Heart right ventricle (tissue), 16 donors: ENCODE data around the gene UNC5B. TPM values are rescaled to one million over a fixed set of nuclear protein-coding genes. Genes with fewer than 3 reads are reported as not detected.

Source experiments
- ATAC-seq, 8 donors: fragments of 200-7000 bp; cut with Tn5 transposase; one replicate each; pipeline ENCODE4 v1.9.1; 2020; ENCODE audit warnings: mild to moderate bottlenecking in 8 of 8, moderate library complexity in 8 of 8, moderate number of reproducible peaks in 1 of 8
- DNase-seq, 2 donors: peaks; one replicate each; pipeline ENCODE4 v3.0.0-alpha.2; 2020
- H3K27ac ChIP-seq, 10 donors: fragments of 200-600 bp; sonication (generic) in 2 of 10; one replicate each; pipeline versions ENCODE4 v1.5.0 to v1.8.0; 2020 to 2022; ENCODE audit warnings: mild to moderate bottlenecking in 3 of 10
- H3K27me3 ChIP-seq, 7 donors: fragments of 200-600 bp; one replicate each; pipeline ENCODE4 v1.8.0; 2021 to 2022; ENCODE audit warnings: mild to moderate bottlenecking in 2 of 7
- H3K36me3 ChIP-seq, 9 donors: fragments of 200-600 bp; sonication (generic) in 1 of 9; one replicate each; pipeline versions ENCODE4 v1.5.0 to v1.8.0; 2020 to 2022; ENCODE audit warnings: mild to moderate bottlenecking in 2 of 9
- H3K4me1 ChIP-seq, 9 donors: fragments of 200-600 bp; sonication (generic) in 1 of 9; one replicate each; pipeline versions ENCODE4 v1.5.0 to v1.8.0; 2020 to 2022; ENCODE audit warnings: mild to moderate bottlenecking in 4 of 9
- H3K4me3 ChIP-seq, 10 donors: fragments of 200-600 bp; sonication (generic) in 2 of 10; one replicate each; pipeline versions ENCODE4 v1.5.0 to v1.8.0; 2020 to 2022; ENCODE audit warnings: mild to moderate bottlenecking in 7 of 10, moderate library complexity in 2 of 10
- H3K9me3 ChIP-seq, 11 donors: fragments of 200-600 bp in 10 of 11; sonication (generic) in 2 of 11; one replicate each; pipeline versions ENCODE4 v1.5.0 to v1.8.0; 2013 to 2022; ENCODE audit warnings: mild to moderate bottlenecking in 2 of 11, control low read depth in 1 of 11, moderate library complexity in 1 of 11
- CTCF ChIP-seq, 9 donors: fragments of 200-600 bp; sonication (generic) in 2 of 9; IDR thresholded peaks; one replicate each; pipeline versions ENCODE4 v1.5.0 to v1.8.0; 2021 to 2022; ENCODE audit warnings: antibody characterized with exemption in 9 of 9, mild to moderate bottlenecking in 5 of 9, moderate library complexity in 1 of 9
- WGBS, 2 donors: extraction: QIAGEN DNeasy Blood & Tissue Kit; methylation state at CpG; one replicate each; pipeline ENCODE4 v1.1.7; 2013; ENCODE audit warnings: inconsistent platforms in 1 of 2; 5-methylcytosine and 5-hydroxymethylcytosine counted together
- intact Hi-C, 10 donors: fragments of 100-400 bp; cut with DNase I; formaldehyde crosslinking; loops; one replicate each; pipeline versions ENCODE4 v1.11.1 to v1.14.2; 2022
- polyA plus RNA-seq, 2 donors: library from polyadenylated mRNA; stranded (reverse); fragments of 200-250 nt; gene quantifications; one replicate each; pipeline ENCODE4 v1.2.3, GENCODE V29; 2013
- total RNA-seq, 10 donors: library from RNA; stranded (reverse); fragmentation: NEBNext Ultra II Directional in 3 of 10; extraction: Animal tissue kit (Norgen Biotek cat#: 25700) in 3 of 10; gene quantifications; one replicate each; pipeline versions ENCODE4 v1.2.1 to v1.2.4, GENCODE V29; 2021 to 2023
- donor health status: Arrhythmogenic right ventricular cardiomyopathy.
- donor health status: ischemic (EF 13 %, LVEDD 7.1; RV severe dilation, severe dysfunction).
- donor health status: healthy with polysubstance abuse.
- donor health status: DM: no; HTN: yes; CAD: no.
- donor health status: DM: no; HTN: no; CAD: no.
- donor health status: ischemic (EF 25% LVEDD 6.9; RV normal size, moderate dysfunction).
- donor health status: ischemic (EF 25% LVEDD 5.7; RV mildly dilated, moderate dysfunction).
- donor health status: healthy.
- donor health status: DM: yes; HTN: yes; CAD: no.
- donor health status: Ischemic cardiomyopathy.
- donor health status: ischemic (EF 35%, LVEDD 5.7; RV mildly dilated, moderate dysfunction).
- donor health status: nonischemic (EF 11% LVEDD 7.7; RV severe dilation, severe dysfunction).
- donor health status: DM: yes; HTN: yes; CAD: no.
- donor health status: PGD.
- donor health status: ischemic (EF 29% LVEDD 5.4; RV normal size, mild dysfunction).
- donor health status: nonischemic (EF 23%, LVEDD 6.1; RV moderate dilation, normal function).

Gene UNC5B
- total and polyA plus RNA-seq, 12 donors: 3.3 to 20.6 (median 12.1) TPM

GRCh38 chr10:71247414-71247705, 35.0 kb downstream of the UNC5B start:
- intact Hi-C loops: no loop called here
- no peak for ATAC-seq
- Histone ChIP-seq H3K36me3 (no peaks in the 10 kb centered on the region), H3K4me3 (no peak overlapping the region), H3K9me3 (no peaks in the 10 kb centered on the region), H3K27ac (peak overlapping the region in 7 of 10 donors; percentile 6 to 80 (median 55)), H3K4me1 (peaks cover 57 to 100% (median 82%) of the 10 kb centered on the region in 9 donors), H3K27me3 (no peaks in the 10 kb centered on the region)
- DNase-seq: no peak
- 80 to 85% methylated on average over 4 of the region's 4 CpGs for WGBS, 2 donors
- no peak for TF ChIP-seq CTCF (IDR thresholded peaks at IDR 0.05)

- H3K4me1 ChIP-seq: peaks cover 53 to 100% (median 82%) of the 10 kb centered on the region in 9 donors
- H3K27ac ChIP-seq: peak overlapping the region in 5 of 10 donors; percentile 6 to 80 (median 62)
- H3K36me3 ChIP-seq: no peaks in the 10 kb centered on the region
Measured at GRCh38 chr10:71247804-71248203, 35.4 kb downstream of the UNC5B start.

GRCh38 chr10:71248210-71248609, 35.8 kb downstream of the UNC5B start:
- Histone ChIP-seq H3K4me3 (no peak overlapping the region), H3K9me3 (no peaks in the 10 kb centered on the region), H3K27ac (peak overlapping the region in 6 of 10 donors; percentile 15 to 80 (median 58)), H3K36me3 (no peaks in the 10 kb centered on the region), H3K4me1 (peaks cover 49 to 100% (median 82%) of the 10 kb centered on the region in 9 donors), H3K27me3 (no peaks in the 10 kb centered on the region)
- intact Hi-C loops: no loop called here
- no peak for TF ChIP-seq CTCF (IDR thresholded peaks at IDR 0.05)
- WGBS, 2 donors: 93 to 95% methylated on average over 6 of the region's 6 CpGs
- no peak for ATAC-seq
- DNase-seq: no peak

More at GRCh38 chr10:71247804-71248203, 35.4 kb downstream of the UNC5B start:
- intact Hi-C loops: no loop called here
- Histone ChIP-seq H3K4me3 (no peak overlapping the region), H3K27me3 (no peaks in the 10 kb centered on the region), H3K9me3 (no peaks in the 10 kb centered on the region)
- DNase-seq (no peak), ATAC-seq (no peak)
- no peak for TF ChIP-seq CTCF (IDR thresholded peaks at IDR 0.05)
- WGBS, 2 donors: 95 to 100% methylated on average over 1 of the region's 1 CpG

GRCh38 chr10:71249996-71250395, 37.6 kb downstream of the UNC5B start:
- DNase-seq (no peak), ATAC-seq (no peak)
- H3K4me3 ChIP-seq: no peak overlapping the region
- H3K36me3 ChIP-seq: no peaks in the 10 kb centered on the region
- no peaks in the 10 kb centered on the region for H3K27me3 ChIP-seq
- no peak for TF ChIP-seq CTCF (IDR thresholded peaks at IDR 0.05)
- no peaks in the 10 kb centered on the region for H3K9me3 ChIP-seq
- H3K4me1 ChIP-seq: peaks cover 44 to 100% (median 82%) of the 10 kb centered on the region in 9 donors
- intact Hi-C loops: loop anchor here in 1 of 10 donors (2.0 kb wide), 1 partner anchor 17 kb away; no protein-coding TSS in a partner anchor
- peak overlapping the region in 1 of 10 donors; percentile 62 for H3K27ac ChIP-seq
- 93 to 94% methylated on average over 7 of the region's 7 CpGs for WGBS, 2 donors
